Mesenchymal stem cell (in vitro differentiated cells and primary cell): Measurements from ENCODE around the gene RPS6KA5.

Experiments
- DNase-seq: peaks from one replicate; pipeline ENCODE4 v3.0.0-alpha.2; 2013
- H2AFZ ChIP-seq: one replicate; pipeline ENCODE4 v1.6.1; 2013; ENCODE audit warnings: low read depth, mild to moderate bottlenecking, control low read depth, inconsistent platforms, low read length, moderate library complexity
- H2AK5ac ChIP-seq: 2 replicates; pipeline ENCODE4 v1.6.1; 2013; ENCODE audit warnings: low read length, moderate library complexity, mild to moderate bottlenecking, inconsistent platforms; ENCODE audit not compliant: severe bottlenecking
- H2BK120ac ChIP-seq: one replicate; pipeline ENCODE4 v1.6.1; 2013; ENCODE audit warnings: low read depth, mild to moderate bottlenecking, inconsistent platforms, low read length, moderate library complexity
- H2BK12ac ChIP-seq, 2 experiments: one replicate each; pipeline ENCODE4 v1.6.1; 2013; ENCODE audit warnings: inconsistent platforms in 2 of 2, low read length in 2 of 2, mild to moderate bottlenecking in 2 of 2, moderate library complexity in 2 of 2, control low read depth in 1 of 2
- H2BK15ac ChIP-seq: one replicate; pipeline ENCODE4 v1.6.1; 2013; ENCODE audit warnings: mild to moderate bottlenecking, low read depth, inconsistent platforms; ENCODE audit not compliant: poor library complexity, severe bottlenecking
- H2BK5ac ChIP-seq: 2 replicates; pipeline ENCODE4 v1.6.1; 2013; ENCODE audit warnings: low read depth, mild to moderate bottlenecking, low read length, control low read depth, inconsistent platforms; ENCODE audit not compliant: poor library complexity, severe bottlenecking
- H3K14ac ChIP-seq, 2 experiments: one replicate each; pipeline ENCODE4 v1.6.1; 2013; ENCODE audit warnings: inconsistent platforms in 2 of 2, low read length in 2 of 2, control low read depth in 1 of 2, mild to moderate bottlenecking in 1 of 2, moderate library complexity in 1 of 2
- H3K18ac ChIP-seq, 2 experiments: one replicate each; pipeline ENCODE4 v1.6.1; 2013; ENCODE audit warnings: inconsistent platforms in 2 of 2, low read length in 2 of 2, control low read depth in 1 of 2, low read depth in 1 of 2, mild to moderate bottlenecking in 1 of 2
- H3K23ac ChIP-seq, 2 experiments: one replicate each; pipeline ENCODE4 v1.6.1; 2013; ENCODE audit warnings: inconsistent platforms in 2 of 2, low read length in 2 of 2, mild to moderate bottlenecking in 2 of 2, moderate library complexity in 2 of 2, control low read depth in 1 of 2
- H3K27ac ChIP-seq: 2 replicates; pipeline ENCODE4 v1.5.1; 2013; ENCODE audit warnings: mild to moderate bottlenecking, moderate library complexity, low read length, control low read depth, inconsistent platforms; ENCODE audit not compliant: poor library complexity, severe bottlenecking
- H3K27me3 ChIP-seq, 2 experiments: 2 replicates each; pipeline versions ENCODE4 v1.6.1 to v1.7.0; 2013; ENCODE audit warnings: low read length in 2 of 2, mild to moderate bottlenecking in 2 of 2, moderate library complexity in 2 of 2, control low read depth in 1 of 2, inconsistent platforms in 1 of 2; ENCODE audit not compliant: control insufficient read depth in 1 of 2, insufficient read depth in 1 of 2
- H3K36me3 ChIP-seq, 2 experiments: 2 replicates each; pipeline versions ENCODE4 v1.6.1 to v1.7.0; 2013; ENCODE audit warnings: low read length in 2 of 2, control low read depth in 1 of 2, inconsistent platforms in 1 of 2, low read depth in 1 of 2, mild to moderate bottlenecking in 1 of 2; ENCODE audit not compliant: insufficient read depth in 2 of 2, control insufficient read depth in 1 of 2
- H3K4ac ChIP-seq, 2 experiments: one replicate each; pipeline ENCODE4 v1.6.1; 2013; ENCODE audit warnings: inconsistent platforms in 2 of 2, low read length in 2 of 2, mild to moderate bottlenecking in 2 of 2, moderate library complexity in 2 of 2, control low read depth in 1 of 2, low read depth in 1 of 2
- H3K4me1 ChIP-seq: 2 replicates; pipeline ENCODE4 v1.6.1; 2013; ENCODE audit warnings: low read depth, low read length, control low read depth; ENCODE audit not compliant: control insufficient read depth, insufficient read depth
- H3K4me2 ChIP-seq: 2 replicates; pipeline ENCODE4 v1.6.1; 2013; ENCODE audit warnings: low read length, mild to moderate bottlenecking, inconsistent platforms; ENCODE audit not compliant: poor library complexity, severe bottlenecking
- H3K4me3 ChIP-seq, 2 experiments: 2 replicates each; pipeline versions ENCODE4 v1.5.1 to v1.7.0; 2013; ENCODE audit warnings: low read length in 2 of 2, mild to moderate bottlenecking in 2 of 2, control low read depth in 1 of 2, low read depth in 1 of 2; ENCODE audit not compliant: insufficient read depth in 1 of 2
- H3K79me1 ChIP-seq: replicated peaks from 2 replicates; pipeline ENCODE4 v1.6.1; 2013; ENCODE audit warnings: mild to moderate bottlenecking, control low read depth, low read length, inconsistent platforms; ENCODE audit not compliant: poor library complexity, severe bottlenecking
- H3K9ac ChIP-seq: 2 replicates; pipeline ENCODE4 v1.7.0; 2013; ENCODE audit warnings: mild to moderate bottlenecking, low read length, moderate library complexity
- H3K9me3 ChIP-seq: 2 replicates; pipeline ENCODE4 v1.7.0; 2013; ENCODE audit warnings: mild to moderate bottlenecking, low read length; ENCODE audit not compliant: control insufficient read depth
- H4K8ac ChIP-seq: one replicate; pipeline ENCODE4 v1.6.1; 2013; ENCODE audit warnings: inconsistent platforms, mild to moderate bottlenecking, low read length, moderate library complexity
- H4K91ac ChIP-seq: one replicate; pipeline ENCODE4 v1.6.1; 2013; ENCODE audit warnings: mild to moderate bottlenecking, low read length, inconsistent platforms
- WGBS: methylation state at CpG from one replicate; pipeline ENCODE4 v1.1.7; 2013; ENCODE audit warnings: mixed read lengths; 5-methylcytosine and 5-hydroxymethylcytosine counted together

Gene RPS6KA5

GRCh38 chr14:90900476-90901083 is 159.9 kb downstream of the RPS6KA5 start:
- no peak overlapping the region for H2AK5ac ChIP-seq
- H4K91ac ChIP-seq, result no peak overlapping the region
- H3K27me3 ChIP-seq, result no peaks in the 10 kb centered on the region
- H2BK5ac ChIP-seq, result no peak overlapping the region
- no peaks in the 10 kb centered on the region for H3K4me1 ChIP-seq
- no peak overlapping the region for H3K23ac ChIP-seq
- H3K18ac ChIP-seq, result no peak overlapping the region
- no peak overlapping the region for H3K4ac ChIP-seq
- H3K4me2 ChIP-seq, result no peak overlapping the region
- H2BK12ac ChIP-seq, result no peak overlapping the region
- no peak overlapping the region for H4K8ac ChIP-seq
- H3K9ac ChIP-seq, result no peak overlapping the region
- H3K36me3 ChIP-seq, result peaks cover 0 to 3% of the 10 kb centered on the region in 2 experiments
- H3K9me3 ChIP-seq, result no peaks in the 10 kb centered on the region
- H3K27ac ChIP-seq, result no peak overlapping the region
- no peaks in the 10 kb centered on the region for H3K79me1 ChIP-seq
- no peak overlapping the region for H2AFZ ChIP-seq
- DNase-seq, result no peak
- 67% methylated on average over 1 of the region's 2 CpGs for WGBS
- no peak overlapping the region for H2BK15ac ChIP-seq
- H3K4me3 ChIP-seq, result no peak overlapping the region
- no peak overlapping the region for H2BK120ac ChIP-seq
- no peak overlapping the region for H3K14ac ChIP-seq

- no peak overlapping the region for H2BK5ac ChIP-seq
- H3K23ac ChIP-seq, result no peak overlapping the region
- no peaks in the 10 kb centered on the region for H3K79me1 ChIP-seq
- peaks cover 0 to 3% of the 10 kb centered on the region in 2 experiments for H3K36me3 ChIP-seq
- H3K4me3 ChIP-seq, result no peak overlapping the region
- H4K8ac ChIP-seq, result no peak overlapping the region
- no peak overlapping the region for H3K4me2 ChIP-seq
- no peak overlapping the region for H3K18ac ChIP-seq
- no peaks in the 10 kb centered on the region for H3K4me1 ChIP-seq
- H3K4ac ChIP-seq, result no peak overlapping the region
- 96% methylated on average over 6 of the region's 6 CpGs for WGBS
- H3K14ac ChIP-seq, result no peak overlapping the region
- H3K27me3 ChIP-seq, result no peaks in the 10 kb centered on the region
- no peak overlapping the region for H2BK120ac ChIP-seq
- no peak overlapping the region for H2BK15ac ChIP-seq
- H3K9me3 ChIP-seq, result no peaks in the 10 kb centered on the region
- no peak for DNase-seq
- no peak overlapping the region for H2AK5ac ChIP-seq
- no peak overlapping the region for H4K91ac ChIP-seq
- H3K9ac ChIP-seq, result no peak overlapping the region
- no peak overlapping the region for H2AFZ ChIP-seq
- no peak overlapping the region for H3K27ac ChIP-seq
- H2BK12ac ChIP-seq, result no peak overlapping the region
Observed at GRCh38 chr14:90897022-90897421, 163.4 kb downstream of the RPS6KA5 start.

- Histone ChIP-seq H2AK5ac (no peak overlapping the region), H3K14ac (no peak overlapping the region), H3K18ac (no peak overlapping the region), H2BK5ac (no peak overlapping the region), H3K4me2 (no peak overlapping the region), H2BK120ac (no peak overlapping the region), H3K27ac (no peak overlapping the region), H2AFZ (no peak overlapping the region), H3K4me1 (no peaks in the 10 kb centered on the region), H3K4me3 (no peak overlapping the region), H3K36me3 (peaks cover 0 to 3% of the 10 kb centered on the region in 2 experiments), H4K91ac (no peak overlapping the region), H3K9ac (no peak overlapping the region), H3K27me3 (no peaks in the 10 kb centered on the region), H2BK15ac (no peak overlapping the region), H3K4ac (no peak overlapping the region), H3K79me1 (no peaks in the 10 kb centered on the region), H4K8ac (no peak overlapping the region), H3K23ac (no peak overlapping the region), H2BK12ac (no peak overlapping the region), H3K9me3 (no peaks in the 10 kb centered on the region)
- no peak for DNase-seq
- WGBS, result 91% methylated on average over 5 of the region's 6 CpGs
Observed at GRCh38 chr14:90894241-90894640, 166.2 kb downstream of the RPS6KA5 start.

GRCh38 chr14:90893510-90893909 is 166.9 kb downstream of the RPS6KA5 start:
- Histone ChIP-seq H3K27ac (no peak overlapping the region), H2BK15ac (no peak overlapping the region), H3K4ac (no peak overlapping the region), H3K14ac (no peak overlapping the region), H4K91ac (no peak overlapping the region), H2BK12ac (no peak overlapping the region), H3K9me3 (no peaks in the 10 kb centered on the region), H3K23ac (no peak overlapping the region), H2BK120ac (no peak overlapping the region), H4K8ac (no peak overlapping the region), H2AFZ (no peak overlapping the region), H3K27me3 (no peaks in the 10 kb centered on the region), H3K36me3 (peaks cover 0 to 3% of the 10 kb centered on the region in 2 experiments), H3K4me2 (no peak overlapping the region), H3K79me1 (no peaks in the 10 kb centered on the region), H2AK5ac (no peak overlapping the region), H3K9ac (no peak overlapping the region), H3K18ac (no peak overlapping the region), H3K4me3 (no peak overlapping the region), H3K4me1 (no peaks in the 10 kb centered on the region), H2BK5ac (no peak overlapping the region)
- WGBS, result no CpG with 5 or more reads among the region's 2 CpGs
- no peak for DNase-seq
